Endothelial cell of umbilical vein (primary cell): ENCODE measurements around the gene PYGO2. TPM values are rescaled to one million over a fixed set of nuclear protein-coding genes. Genes with fewer than 3 reads are reported as not detected.

Experiments used
- BruUV-seq: library from RNA; stranded (reverse); fragments of 400-500 nt; replicated peaks from 2 replicates; lab custom pipeline; 2021; lab: Mats Ljungman, UMichigan
- CTCF ChIA-PET: fragments of 300-600, 350-600 bp; sonication (Branson Sonifier 250); formaldehyde crosslinking; loops from one replicate; lab custom pipeline; 2021; ENCODE audit warnings: antibody characterized with exemption, inconsistent platforms; lab: Charles Lee
- POLR2A ChIA-PET: fragments of 300-600, 350-600 bp; sonication (Branson Sonifier 250); formaldehyde crosslinking; loops from one replicate; lab custom pipeline; 2021; ENCODE audit warnings: antibody characterized with exemption, inconsistent platforms; lab: Charles Lee
- DNase-seq: peaks from one replicate; pipeline ENCODE4 v3.0.0-alpha.2; 2011; ENCODE audit warnings: low read depth, low spot score
- FAIRE-seq: peaks from 2 replicates; lab custom pipeline; 2011; peaks lifted over from hg19 to GRCh38; lab: Jason Lieb, UNC
- H2AFZ ChIP-seq: 2 replicates; pipeline ENCODE4 v1.6.0; 2012; ENCODE audit warnings: low read depth, low read length, control low read depth, inconsistent platforms
- H3K27ac ChIP-seq: 2 replicates; pipeline ENCODE4 v1.5.1; 2011; ENCODE audit warnings: low read depth, mild to moderate bottlenecking, control low read depth, low read length, moderate library complexity; ENCODE audit not compliant: insufficient read depth
- H3K27me3 ChIP-seq, 2 experiments: 2 replicates each; pipeline versions ENCODE4 v1.6.0 to v1.6.1; 2011; ENCODE audit warnings: low read length in 2 of 2, mixed read lengths in 1 of 2; ENCODE audit not compliant: control insufficient read depth in 2 of 2, insufficient read depth in 2 of 2
- H3K36me3 ChIP-seq, 2 experiments: 2 replicates in 1 of 2; 3 replicates in 1 of 2; pipeline ENCODE4 v1.5.1; 2011; ENCODE audit warnings: low read length in 2 of 2, mild to moderate bottlenecking in 1 of 2, moderate library complexity in 1 of 2; ENCODE audit not compliant: control insufficient read depth in 2 of 2, insufficient read depth in 2 of 2; ENCODE audit errors: extremely low read depth in 1 of 2
- H3K4me1 ChIP-seq: 3 replicates; pipeline ENCODE4 v1.5.1; 2011; ENCODE audit warnings: mild to moderate bottlenecking, low read length; ENCODE audit not compliant: control insufficient read depth, insufficient read depth; ENCODE audit errors: extremely low read depth
- H3K4me2 ChIP-seq: 2 replicates; pipeline ENCODE4 v1.6.1; 2011; ENCODE audit warnings: low read length, control low read depth, mixed read lengths; ENCODE audit not compliant: insufficient read depth
- H3K4me3 ChIP-seq, 3 experiments: fragments of 200-600 bp in 1 of 3; sonication (generic), shearing (Covaris generic) in 1 of 3; replicated peaks in 1 of 3; 2 replicates each; pipeline ENCODE4 v1.5.1; 2011 to 2016; ENCODE audit warnings: control low read depth in 3 of 3, low read length in 3 of 3, mild to moderate bottlenecking in 2 of 3, inconsistent platforms in 1 of 3, low read depth in 1 of 3, moderate library complexity in 1 of 3; ENCODE audit not compliant: insufficient read depth in 1 of 3
- H3K79me2 ChIP-seq: 2 replicates; pipeline ENCODE4 v1.6.0; 2012; ENCODE audit warnings: low read length, inconsistent platforms; ENCODE audit not compliant: control insufficient read depth, insufficient read depth
- H3K9ac ChIP-seq: replicated peaks from 2 replicates; pipeline ENCODE3; 2011; ENCODE audit warnings: low read length, control low read depth; ENCODE audit not compliant: insufficient read depth; ENCODE audit errors: extremely low read depth
- H3K9me1 ChIP-seq: replicated peaks from 3 replicates; pipeline ENCODE4 v1.6.0; 2011; ENCODE audit warnings: mild to moderate bottlenecking, low read length; ENCODE audit not compliant: control insufficient read depth, insufficient read depth; ENCODE audit errors: extremely low read depth
- H3K9me3 ChIP-seq: replicated peaks from 2 replicates; pipeline ENCODE4 v1.5.1; 2012; ENCODE audit warnings: low read length, inconsistent platforms; ENCODE audit not compliant: control insufficient read depth, insufficient read depth
- H4K20me1 ChIP-seq: replicated peaks from 2 replicates; pipeline ENCODE3; 2011; ENCODE audit warnings: mild to moderate bottlenecking, low read length; ENCODE audit not compliant: control insufficient read depth, insufficient read depth; ENCODE audit errors: extremely low read depth
- GATA2 ChIP-seq: IDR thresholded peaks from 2 replicates; pipeline ENCODE4 v1.7.0; 2011; ENCODE audit warnings: low read depth, mild to moderate bottlenecking, moderate library complexity, mixed read lengths, low read length; ENCODE audit not compliant: insufficient read length, insufficient read depth
- POLR2A ChIP-seq: IDR thresholded peaks from 2 replicates; pipeline ENCODE4 v1.6.1; 2012; ENCODE audit warnings: low read depth, mild to moderate bottlenecking, control low read depth, low read length
- dilution Hi-C: fragments of 300-500 bp; cut with MboI; formaldehyde crosslinking; loops from one replicate; pipeline ENCODE4 v1.15.0; 2019; ENCODE audit warnings: low sequenced_read_pairs; ENCODE audit not compliant: extremely low pct_ligation_motif_present
- intact Hi-C: fragments of 100-400 bp; cut with micrococcal nuclease; formaldehyde crosslinking; loops from one replicate; pipeline ENCODE4 v1.10.0; 2022
- polyA plus RNA-seq, 4 experiments: library from polyadenylated mRNA; depleted of rRNA in 3 of 4; stranded (reverse) in 3 of 4; unstranded in 1 of 4; fragments of >200 nt; gene quantifications; 2 replicates each; pipeline versions ENCODE4 v1.2.1 to v1.2.3, GENCODE V29; 2011 to 2012; ENCODE audit warnings: missing spikeins in 1 of 4
- total RNA-seq: library from RNA; stranded (reverse); gene quantifications from 2 replicates; pipeline ENCODE4 v1.2.3, GENCODE V29; 2021
- TF ChIP-seq, protein P1 (sequence below), 2 donors: IDR thresholded peaks; 1 replicate in 1 of 2; 2 replicates in 1 of 2; pipeline ENCODE4 v1.5.1; 2011; ENCODE audit warnings: low read length in 2 of 2, mild to moderate bottlenecking in 2 of 2, moderate library complexity in 2 of 2, control low read depth in 1 of 2, inconsistent platforms in 1 of 2, low read depth in 1 of 2; ENCODE audit not compliant: insufficient read depth in 1 of 2; ENCODE audit errors: extremely low read depth in 1 of 2

The PYGO2 gene
- total and polyA plus RNA-seq, 2 donors (not counting 3 experiments of a cell fraction or from before 2014, with no cell fraction given) = 19.3 to 21.5 TPM

DNA sequence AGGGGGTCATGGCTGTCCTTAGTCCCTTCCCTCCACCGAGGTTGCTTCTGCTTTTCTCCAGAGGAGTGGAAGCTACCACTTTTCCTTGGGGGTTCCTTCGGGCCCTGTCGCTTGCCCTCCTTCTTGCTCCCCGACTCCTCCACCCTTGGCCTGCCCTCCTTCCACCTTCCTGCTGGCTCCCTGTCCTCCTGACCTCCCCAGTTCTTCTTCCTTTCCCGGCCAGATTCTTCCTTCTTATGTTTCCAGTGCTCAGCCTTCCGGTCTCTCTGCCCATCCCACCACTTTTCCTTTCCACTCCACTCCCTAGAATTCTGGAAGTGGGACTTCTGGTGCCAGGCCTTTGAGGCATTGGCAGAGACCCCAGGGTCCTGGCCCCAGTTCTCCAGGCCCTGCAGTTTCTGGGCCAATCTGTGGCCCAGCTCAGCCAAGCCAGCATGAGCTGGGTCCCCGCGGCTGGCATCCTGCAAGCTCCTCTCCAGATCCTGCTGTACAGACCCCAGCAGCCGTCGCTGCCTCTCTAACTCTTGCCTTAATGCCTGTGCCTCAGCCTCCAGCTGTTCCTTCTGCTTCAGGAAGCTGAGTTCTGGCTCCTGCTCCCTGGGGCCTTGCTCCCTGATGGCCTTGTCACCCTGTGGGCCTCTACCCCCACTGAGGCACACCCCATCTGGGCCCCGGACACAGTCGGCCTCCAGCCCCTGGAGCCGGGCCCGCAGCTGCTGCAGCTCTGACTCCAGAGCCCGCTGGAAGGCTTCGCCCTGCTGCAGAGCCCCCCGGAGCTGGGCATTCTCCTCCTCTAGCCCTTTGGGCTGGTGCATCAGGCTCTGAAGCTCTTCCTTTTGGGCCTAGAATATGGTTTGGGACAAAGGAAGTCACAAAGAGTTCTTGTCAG is 15.4 kb downstream of the PYGO2 start:
- POLR2A ChIA-PET = interaction anchor here (0.6 kb wide), 1 partner anchor 321 kb away, joined by 3 read pairs; no protein-coding TSS in a partner anchor
- Histone ChIP-seq H3K9me1 (no peaks in the 10 kb centered on the region), H3K9ac (no peak overlapping the region), H3K9me3 (no peaks in the 10 kb centered on the region), H3K4me2 (no peak overlapping the region), H3K4me1 (no peaks in the 10 kb centered on the region), H3K36me3 (peaks cover 0 to 32% of the 10 kb centered on the region in 2 experiments), H4K20me1 (no peaks in the 10 kb centered on the region), H3K4me3 (no peak overlapping the region), H3K27me3 (no peaks in the 10 kb centered on the region), H2AFZ (no peak overlapping the region), H3K79me2 (no peaks in the 10 kb centered on the region), H3K27ac (no peak overlapping the region)
- no peak for TF ChIP-seq POLR2A
- no peak for TF ChIP-seq GATA2
- TF ChIP-seq, protein P1, sequence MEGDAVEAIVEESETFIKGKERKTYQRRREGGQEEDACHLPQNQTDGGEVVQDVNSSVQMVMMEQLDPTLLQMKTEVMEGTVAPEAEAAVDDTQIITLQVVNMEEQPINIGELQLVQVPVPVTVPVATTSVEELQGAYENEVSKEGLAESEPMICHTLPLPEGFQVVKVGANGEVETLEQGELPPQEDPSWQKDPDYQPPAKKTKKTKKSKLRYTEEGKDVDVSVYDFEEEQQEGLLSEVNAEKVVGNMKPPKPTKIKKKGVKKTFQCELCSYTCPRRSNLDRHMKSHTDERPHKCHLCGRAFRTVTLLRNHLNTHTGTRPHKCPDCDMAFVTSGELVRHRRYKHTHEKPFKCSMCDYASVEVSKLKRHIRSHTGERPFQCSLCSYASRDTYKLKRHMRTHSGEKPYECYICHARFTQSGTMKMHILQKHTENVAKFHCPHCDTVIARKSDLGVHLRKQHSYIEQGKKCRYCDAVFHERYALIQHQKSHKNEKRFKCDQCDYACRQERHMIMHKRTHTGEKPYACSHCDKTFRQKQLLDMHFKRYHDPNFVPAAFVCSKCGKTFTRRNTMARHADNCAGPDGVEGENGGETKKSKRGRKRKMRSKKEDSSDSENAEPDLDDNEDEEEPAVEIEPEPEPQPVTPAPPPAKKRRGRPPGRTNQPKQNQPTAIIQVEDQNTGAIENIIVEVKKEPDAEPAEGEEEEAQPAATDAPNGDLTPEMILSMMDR (IDR thresholded peaks at IDR 0.05; ENCODE audit: extremely low read depth in 1 of 2, insufficient read depth in 1 of 2, low read depth in 1 of 2, low read length in 2 of 2) = no peak
- no TSS peak for BruUV-seq
- FAIRE-seq (no peak), DNase-seq (no peak)
- dilution Hi-C loops (no loop called here), intact Hi-C loops (no loop called here)
- CTCF ChIA-PET = interaction anchor here (0.8 to 3.4 kb wide), 5 partner anchors 9 to 113 kb away, joined by 3 to 19 read pairs (median 3); partner anchors contain the start of gene PMVK
